ENCODE measurements around the gene TMEM145. TPM values are rescaled to one million over a fixed set of nuclear protein-coding genes. Genes with fewer than 3 reads are reported as not detected.

The TMEM145 gene
- total and polyA plus RNA-seq, 9 of the 15 experiments (the other 6 are each of a cell fraction or from before 2014, with no cell fraction given): 0.80 to 5.5 (median 1.9) TPM; not detected in 3

GRCh38 chr19:42325308-42325895 lies 12.3 kb downstream of the TMEM145 start, which contains the start of gene MEGF8 (continued):
- TF ChIP-seq SRSF3 (IDR thresholded peaks at IDR 0.05; ENCODE audit: insufficient read depth, low read length) (no peak), ARID4B (CRISPR knock-in tag; IDR thresholded peaks at IDR 0.05) (peak; percentile 44; the same call in 1 of the 2 replicates), TFAP4 (CRISPR knock-in tag; IDR thresholded peaks at IDR 0.05; ENCODE audit: borderline replicate concordance) (peak; percentile 74), EP400 (IDR thresholded peaks at IDR 0.05) (peak; percentile 55; the same call in 1 of the 2 replicates), ASH1L (IDR thresholded peaks at IDR 0.05; ENCODE audit: borderline replicate concordance, low read depth, partially characterized antibody) (no peak), CXXC5 (CRISPR knock-in tag; IDR thresholded peaks at IDR 0.05) (peak; percentile 68), HMGN3 (IDR thresholded peaks at IDR 0.05; ENCODE audit: borderline replicate concordance, extremely low read depth, insufficient read length, low read depth, low read length) (peak; percentile 20), ELK1 (CRISPR knock-in tag; IDR thresholded peaks at IDR 0.05) (0 out of 2 replicates have a peak, but pooled peaks have one; percentile 67), HNRNPH1 (optimal IDR thresholded peaks at IDR 0.05; ENCODE audit: low read depth, low read length) (no peak), SUPT5H (IDR thresholded peaks at IDR 0.05) (peak; percentile 75), ETV6 (IDR thresholded peaks at IDR 0.05; ENCODE audit: borderline replicate concordance in 1 of 2, low read depth in 2 of 2, low read length in 1 of 2) (no peak), ETV6 (CRISPR knock-in tag; IDR thresholded peaks at IDR 0.05; ENCODE audit: borderline replicate concordance) (0 out of 2 replicates have a peak, but pooled peaks have one; percentile 26), MAZ (CRISPR knock-in tag; conservative IDR thresholded peaks at IDR 0.05 in 1 of 2, IDR thresholded peaks at IDR 0.05 in 1 of 2) (peak; percentile 91 to 93), SAP30 (IDR thresholded peaks at IDR 0.05; ENCODE audit: borderline replicate concordance, insufficient read depth, low read depth, low read length, poor library complexity, severe bottlenecking) (peak; percentile 67), ZNF57 (CRISPR knock-in tag; IDR thresholded peaks at IDR 0.05) (no peak), ELF4 (CRISPR knock-in tag; IDR thresholded peaks at IDR 0.05) (no peak)

All from K562 (cell line).